Measurements from ENCODE around the gene PCNT.

PCNT gene

GRCh38 chr21:46375560-46376230 lies 51.7 kb downstream of the PCNT start:
- no peak for TF ChIP-seq CTCF (IDR thresholded peaks at IDR 0.05)

GRCh38 chr21:46376231-46376628 lies 52.3 kb downstream of the PCNT start:
- no peak for TF ChIP-seq CTCF (IDR thresholded peaks at IDR 0.05)

- no peak for TF ChIP-seq CTCF (IDR thresholded peaks at IDR 0.05)
These were observed 53.0 kb downstream of the PCNT start for GRCh38 chr21:46376856-46377453.

- TF ChIP-seq CTCF (IDR thresholded peaks at IDR 0.05) = no peak
These were observed 53.8 kb downstream of the PCNT start for GRCh38 chr21:46377789-46378188.

- no peak for TF ChIP-seq CTCF (IDR thresholded peaks at IDR 0.05)
These were observed 55.1 kb downstream of the PCNT start for GRCh38 chr21:46379105-46379504.

GRCh38 chr21:46379691-46380090 lies 55.7 kb downstream of the PCNT start:
- TF ChIP-seq CTCF (IDR thresholded peaks at IDR 0.05) = no peak

GRCh38 chr21:46381541-46381940 lies 57.6 kb downstream of the PCNT start:
- TF ChIP-seq CTCF (IDR thresholded peaks at IDR 0.05) = no peak

All from LNCAP (cell line).